Naive thymus-derived CD4-positive, alpha-beta T cell (primary cell): ENCODE results near the gene MRPL43. TPM values are rescaled to one million over a fixed set of nuclear protein-coding genes. Genes with fewer than 3 reads are reported as not detected.

Source experiments
- ATAC-seq: fragments of 150-1000 bp; cut with Tn5 transposase; 2 replicates; pipeline ENCODE4 v1.10.0; 2021; ENCODE audit warnings: mild to moderate bottlenecking, moderate library complexity
- CTCF ChIA-PET: fragments of 350-600 bp; sonication (Branson Sonifier 250); formaldehyde crosslinking; loops from one replicate; lab custom pipeline; 2021; ENCODE audit warnings: antibody characterized with exemption; lab: Charles Lee
- POLR2A ChIA-PET: fragments of 350-600 bp; sonication (Branson Sonifier 250); formaldehyde crosslinking; loops from one replicate; lab custom pipeline; 2021; ENCODE audit warnings: antibody characterized with exemption, inconsistent platforms; lab: Charles Lee
- DNase-seq, 9 donors: peaks; one replicate each; pipeline versions ENCODE4 v3.0.0 to v3.0.0-alpha.2; 2020 to 2022; ENCODE audit warnings: mixed read lengths in 1 of 9
- H3K27ac ChIP-seq: one replicate; pipeline ENCODE4 v1.7.0; 2013; ENCODE audit warnings: mild to moderate bottlenecking, low read depth, low read length, moderate library complexity
- H3K27me3 ChIP-seq, 2 donors: one replicate each; pipeline ENCODE4 v1.7.0; 2013; ENCODE audit warnings: low read length in 2 of 2, mild to moderate bottlenecking in 2 of 2, moderate library complexity in 2 of 2; ENCODE audit not compliant: control insufficient read depth in 2 of 2, insufficient read depth in 2 of 2
- H3K36me3 ChIP-seq, 3 experiments: 1 replicate in 2 of 3; 2 replicates in 1 of 3; pipeline ENCODE4 v1.7.0; 2013; ENCODE audit warnings: low read length in 3 of 3, mild to moderate bottlenecking in 3 of 3, moderate library complexity in 1 of 3; ENCODE audit not compliant: insufficient read depth in 3 of 3, control insufficient read depth in 2 of 3
- H3K4me1 ChIP-seq, 2 donors: one replicate each; pipeline ENCODE4 v1.7.0; 2013; ENCODE audit warnings: low read length in 2 of 2, mild to moderate bottlenecking in 2 of 2, moderate library complexity in 1 of 2; ENCODE audit not compliant: control insufficient read depth in 2 of 2, insufficient read depth in 2 of 2
- H3K4me3 ChIP-seq: 2 replicates; pipeline ENCODE4 v1.7.0; 2013; ENCODE audit warnings: mild to moderate bottlenecking, low read length
- H3K9me3 ChIP-seq, 3 experiments: 1 replicate in 2 of 3; 2 replicates in 1 of 3; pipeline ENCODE4 v1.7.0; 2013; ENCODE audit warnings: low read length in 3 of 3; ENCODE audit not compliant: control insufficient read depth in 2 of 3
- H3K27ac Mint-ChIP-seq, 9 donors: one replicate each; pipeline ENCODE4 v1.8.0; 2020 to 2022; ENCODE audit warnings: mixed read lengths in 9 of 9, mild to moderate bottlenecking in 8 of 9, moderate library complexity in 5 of 9, inconsistent platforms in 2 of 9
- H3K27me3 Mint-ChIP-seq, 5 donors: one replicate each; pipeline ENCODE4 v1.8.0; 2021 to 2022; ENCODE audit warnings: mixed read lengths in 5 of 5, mild to moderate bottlenecking in 1 of 5
- H3K36me3 Mint-ChIP-seq, 5 donors: one replicate each; pipeline ENCODE4 v1.8.0; 2020 to 2022; ENCODE audit warnings: mixed read lengths in 5 of 5, mild to moderate bottlenecking in 3 of 5, inconsistent platforms in 1 of 5
- H3K4me1 Mint-ChIP-seq, 7 donors: one replicate each; pipeline ENCODE4 v1.8.0; 2020 to 2022; ENCODE audit warnings: mixed read lengths in 7 of 7, mild to moderate bottlenecking in 3 of 7, inconsistent platforms in 1 of 7
- H3K4me3 Mint-ChIP-seq, 10 donors: one replicate each; pipeline ENCODE4 v1.8.0; 2020 to 2022; ENCODE audit warnings: mild to moderate bottlenecking in 10 of 10, mixed read lengths in 10 of 10, moderate library complexity in 6 of 10, inconsistent platforms in 2 of 10
- H3K9me3 Mint-ChIP-seq, 11 donors: one replicate each; pipeline ENCODE4 v1.8.0; 2020 to 2022; ENCODE audit warnings: mixed read lengths in 11 of 11, mild to moderate bottlenecking in 4 of 11, inconsistent platforms in 1 of 11, moderate library complexity in 1 of 11
- intact Hi-C, 2 donors: fragments of 100-400 bp; cut with micrococcal nuclease; formaldehyde crosslinking; loops; one replicate each; pipeline ENCODE4 v1.15.1; 2023
- polyA plus RNA-seq, 2 donors: library from polyadenylated mRNA; unstranded; fragments of 300-500 nt; fragmentation: Illumina TruSeq; gene quantifications; one replicate each; pipeline ENCODE4 v1.2.3, GENCODE V29; 2021
- total RNA-seq, 6 experiments: library from RNA in 5 of 6; stranded (reverse) in 5 of 6; gene quantifications; 1 replicate in 5 of 6; 2 replicates in 1 of 6; pipeline ENCODE4 v1.2.3 and lab custom pipeline; 2021 to 2026

The MRPL43 gene
- total and polyA plus RNA-seq, 7 experiments from 2014 or later: 35.8 to 149 (median 68.3) TPM

DNA sequence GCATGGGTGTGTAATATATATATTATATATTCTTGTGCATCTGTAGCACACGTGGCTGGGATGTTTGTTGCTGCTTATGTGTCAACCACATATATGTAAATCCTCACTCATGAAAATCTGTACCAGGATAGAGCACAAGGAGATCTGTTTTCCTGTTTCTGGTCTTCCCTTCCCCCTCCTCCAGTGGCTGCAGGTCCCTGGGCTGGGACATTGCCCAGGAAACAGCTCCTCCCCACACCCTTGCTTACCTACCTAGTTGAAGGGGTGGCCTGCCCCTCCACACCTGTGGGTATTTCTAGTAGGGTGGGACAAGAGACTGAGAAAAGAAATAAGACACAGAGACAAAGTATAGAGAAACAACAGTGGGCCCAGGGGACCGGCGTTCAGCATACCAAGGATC lies 46.0 kb upstream of the MRPL43 start:
- ChIA-PET POLR2A (interaction anchor here (0.5 to 3.2 kb wide), 4 partner anchors 9 to 46 kb away, joined by 3 to 40 read pairs (median 3); partner anchors contain the start of genes MRPL43 and TWNK), CTCF (interaction anchor here (2.7 kb wide), 2 partner anchors 14 to 32 kb away, joined by 8 to 12 read pairs; no protein-coding TSS in a partner anchor)
- H3K9me3 ChIP-seq: no peaks in the 10 kb centered on the region
- no peak overlapping the region for H3K27ac ChIP-seq
- intact Hi-C loops: loop anchor here (5.0 to 10.0 kb wide), 5 partner anchors 89 to 1022 kb away; partner anchors contain the start of genes ARMH3 (in 1 of the 2), BTRC (in 1 of the 2) and SLF2 (in 1 of the 2)
- peaks cover 0 to 42% (median 28%) of the 10 kb centered on the region in 3 experiments for H3K36me3 ChIP-seq
- H3K4me3 Mint-ChIP-seq: peak overlapping the region in 7 of 10 donors; percentile 25 to 99 (median 85)
- ATAC-seq (no peak), DNase-seq (no peak)
- H3K4me3 ChIP-seq: no peak overlapping the region
- no peaks in the 10 kb centered on the region for H3K9me3 Mint-ChIP-seq
- peak overlapping the region in 4 of 9 donors; percentile 19 to 97 (median 78) for H3K27ac Mint-ChIP-seq
- peaks cover 6 to 21% (median 16%) of the 10 kb centered on the region in 7 donors for H3K4me1 Mint-ChIP-seq
- H3K27me3 Mint-ChIP-seq: peaks cover 0 to 14% (median 0%) of the 10 kb centered on the region in 5 donors
- H3K27me3 ChIP-seq: no peaks in the 10 kb centered on the region
- peaks cover 6 to 21% (median 10%) of the 10 kb centered on the region in 5 donors for H3K36me3 Mint-ChIP-seq
- H3K4me1 ChIP-seq: peaks cover 12 to 14% of the 10 kb centered on the region in 2 donors

DNA sequence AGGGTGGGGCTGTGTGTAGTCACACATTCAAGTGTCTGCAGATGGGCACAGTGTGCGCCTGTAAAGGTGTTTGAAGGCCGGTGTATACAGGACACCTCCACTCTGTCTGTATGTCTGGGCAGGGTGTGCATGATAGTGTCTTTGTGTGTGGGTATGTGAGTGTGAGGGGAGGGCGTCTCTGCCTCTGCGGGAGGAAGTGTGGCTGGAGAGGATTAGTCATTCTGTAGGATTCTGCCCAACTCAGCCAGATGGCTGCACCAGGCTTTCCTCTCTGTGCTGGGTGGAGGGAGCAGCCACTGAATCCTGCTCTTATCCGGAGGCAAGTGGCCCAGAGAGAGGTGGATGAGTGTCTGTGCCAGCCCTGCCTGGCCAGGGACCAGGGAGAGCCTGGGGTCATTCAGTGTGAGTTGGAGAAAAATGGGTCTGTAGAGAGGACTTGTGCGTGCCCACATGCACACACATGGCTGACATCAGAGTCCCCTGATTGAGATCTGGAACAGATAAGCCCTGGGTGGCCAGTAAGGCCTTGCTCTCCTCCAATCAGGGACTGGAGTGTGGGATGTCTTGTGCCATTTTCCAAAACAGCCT lies 45.4 kb upstream of the MRPL43 start:
- intact Hi-C loops: loop anchor here (1.0 to 10.0 kb wide), 8 partner anchors 9 to 1022 kb away; partner anchors contain the start of genes ARMH3 (in 1 of the 2), BTRC (in 1 of the 2), LZTS2 (in 1 of the 2) and SLF2 (in 1 of the 2)
- Mint-ChIP-seq H3K27ac (peak overlapping the region; percentile 75 to 97 (median 93)), H3K27me3 (peaks cover 0 to 18% (median 0%) of the 10 kb centered on the region in 5 donors), H3K9me3 (no peaks in the 10 kb centered on the region), H3K36me3 (peaks cover under 1 to 16% (median 7%) of the 10 kb centered on the region in 5 donors), H3K4me1 (peaks cover 6 to 21% (median 16%) of the 10 kb centered on the region in 7 donors), H3K4me3 (peak overlapping the region; percentile 85 to 99 (median 94))
- POLR2A ChIA-PET: interaction anchor here (0.6 to 3.2 kb wide), 8 partner anchors 10 to 45 kb away, joined by 3 to 40 read pairs (median 3); partner anchors contain the start of genes LZTS2, MRPL43 and TWNK
- no peaks in the 10 kb centered on the region for H3K27me3 ChIP-seq
- peaks cover 0 to 37% (median 23%) of the 10 kb centered on the region in 3 experiments for H3K36me3 ChIP-seq
- peak overlapping the region; percentile 99 for H3K4me3 ChIP-seq
- CTCF ChIA-PET: interaction anchor here (1.1 to 3.2 kb wide), 5 partner anchors 10 to 90 kb away, joined by 4 to 30 read pairs (median 11); no protein-coding TSS in a partner anchor
- ATAC-seq (peak; percentile 28), DNase-seq (peak in 2 of 9 donors; percentile 53 to 73)
- peak overlapping the region; percentile 98 for H3K27ac ChIP-seq
- H3K9me3 ChIP-seq: no peaks in the 10 kb centered on the region
- peaks cover 12 to 14% of the 10 kb centered on the region in 2 donors for H3K4me1 ChIP-seq

DNA sequence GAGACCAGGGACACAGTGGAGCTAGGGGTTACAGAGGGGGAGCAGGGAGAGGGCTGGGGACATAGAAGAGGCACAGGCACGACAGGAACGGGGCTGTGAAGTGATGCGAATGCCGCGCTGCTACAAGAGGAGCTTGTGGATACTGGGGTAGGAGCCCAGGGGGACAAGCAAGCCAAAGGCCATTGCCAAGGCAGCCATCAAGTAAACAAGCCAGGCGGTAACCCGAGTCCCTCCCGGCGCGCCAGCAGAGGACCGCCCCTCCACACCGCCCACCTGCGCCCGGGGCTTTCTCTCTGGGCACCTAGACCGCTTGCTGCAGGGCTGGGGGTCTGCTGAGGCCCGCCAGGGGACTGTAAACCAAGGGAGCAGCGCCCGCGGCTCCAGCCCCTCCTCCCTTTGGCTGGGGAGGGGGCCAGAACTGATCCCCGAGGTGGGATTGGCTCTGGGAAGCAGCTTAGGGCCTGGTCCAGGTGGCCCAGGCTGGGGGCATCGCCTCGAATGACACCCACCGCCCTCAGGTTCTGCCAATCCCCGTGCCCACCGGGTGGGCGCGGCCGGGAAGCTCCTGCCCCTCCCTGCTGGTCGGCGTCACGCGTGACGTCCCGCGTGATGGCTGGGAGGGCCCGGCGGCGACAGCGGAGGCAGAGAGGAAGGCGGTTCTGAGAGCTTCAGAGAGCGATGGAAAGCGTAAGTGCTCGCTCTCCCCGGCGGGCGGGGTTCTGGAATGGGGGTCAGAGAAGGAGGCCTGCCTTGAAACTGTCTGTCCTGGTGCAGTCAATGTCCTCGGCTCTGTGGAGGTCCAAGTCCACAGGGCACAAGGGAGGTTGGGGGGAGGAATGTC lies 44.7 kb upstream of the MRPL43 start:
- Mint-ChIP-seq H3K27me3 (peaks cover 0 to 21% (median 0%) of the 10 kb centered on the region in 5 donors), H3K27ac (peak overlapping the region; percentile 75 to 97 (median 93)), H3K9me3 (no peaks in the 10 kb centered on the region), H3K4me3 (peak overlapping the region; percentile 85 to 99 (median 94)), H3K4me1 (peaks cover 6 to 21% (median 16%) of the 10 kb centered on the region in 7 donors), H3K36me3 (peaks cover 0 to 9% (median 3%) of the 10 kb centered on the region in 5 donors)
- Histone ChIP-seq H3K36me3 (peaks cover 0 to 30% (median 17%) of the 10 kb centered on the region in 3 experiments), H3K4me3 (peak overlapping the region; percentile 99), H3K27ac (peak overlapping the region; percentile 98), H3K9me3 (no peaks in the 10 kb centered on the region), H3K27me3 (no peaks in the 10 kb centered on the region), H3K4me1 (peaks cover 12 to 14% of the 10 kb centered on the region in 2 donors)
- POLR2A ChIA-PET: interaction anchor here (0.6 to 3.2 kb wide), 12 partner anchors 11 to 46 kb away, joined by 3 to 40 read pairs (median 4); partner anchors contain the start of genes LZTS2, MRPL43 and TWNK
- CTCF ChIA-PET: interaction anchor here (1.1 to 3.2 kb wide), 6 partner anchors 11 to 91 kb away, joined by 4 to 30 read pairs (median 10); no protein-coding TSS in a partner anchor
- ATAC-seq (peak; percentile 76), DNase-seq (peak; percentile 62 to 90 (median 78))
- intact Hi-C loops: loop anchor here (1.0 to 10.0 kb wide), 12 partner anchors 9 to 1023 kb away; partner anchors contain the start of genes SLF2 (in 2 of the 2), ARMH3 (in 1 of the 2), BTRC (in 1 of the 2) and LZTS2 (in 1 of the 2)

DNA sequence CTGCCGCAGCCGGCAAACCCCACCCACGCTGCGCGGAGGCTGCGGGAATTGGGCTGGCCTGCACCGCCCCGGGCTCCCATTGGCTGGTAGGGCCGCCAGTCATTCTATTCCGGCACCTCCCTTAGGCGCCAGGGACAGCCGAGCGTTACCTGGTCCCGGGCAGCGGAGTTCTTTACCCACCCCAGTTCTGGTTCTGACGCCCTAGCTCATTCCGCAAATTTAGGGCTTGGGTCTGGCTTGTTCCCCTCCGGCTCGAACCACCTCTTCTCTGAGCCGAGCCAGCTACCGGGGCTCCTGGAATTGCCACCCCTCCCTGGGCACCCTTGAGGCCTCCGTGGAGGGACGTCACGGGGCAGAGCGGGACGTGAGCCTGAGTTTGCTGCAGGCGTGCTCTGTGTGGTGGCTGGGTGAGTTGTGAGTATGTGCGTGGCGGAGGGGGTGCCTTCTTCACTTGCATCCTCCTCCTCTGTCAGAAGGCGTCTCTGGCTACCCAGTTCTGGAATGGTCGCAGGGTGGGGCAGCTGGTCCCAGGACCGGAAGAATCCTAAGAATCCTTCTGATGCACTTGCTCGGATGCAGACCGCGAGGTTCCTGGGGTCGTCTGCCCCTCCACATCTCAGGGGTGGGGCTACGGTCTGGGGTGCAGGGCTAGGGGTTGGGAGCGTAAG lies 44.0 kb upstream of the MRPL43 start, which contains the start of the genes PDZD7 and SFXN3:
TSS of gene PDZD7 (minus strand) at position 2 of the 668 bp plus-strand sequence. CDS start 910 bp downstream, outside the sequence.
TSS of gene SFXN3 (plus strand) at position 107 of the 668 bp plus-strand sequence. CDS start 3,461 bp downstream, outside the sequence.
- no peaks in the 10 kb centered on the region for H3K9me3 ChIP-seq
- peak; percentile 88 for ATAC-seq
- peaks cover 0 to 9% (median 3%) of the 10 kb centered on the region in 5 donors for H3K36me3 Mint-ChIP-seq
- ChIA-PET POLR2A (interaction anchor here (0.7 to 3.2 kb wide), 12 partner anchors 11 to 118 kb away, joined by 3 to 40 read pairs (median 4); partner anchors contain the start of genes LZTS2, MRPL43, SLF2 and TWNK), CTCF (interaction anchor here (0.8 to 3.2 kb wide), 9 partner anchors 9 to 91 kb away, joined by 4 to 30 read pairs (median 6); no protein-coding TSS in a partner anchor)
- H3K4me1 ChIP-seq: peaks cover 12 to 14% of the 10 kb centered on the region in 2 donors
- peak within 1 kb of the TSS; percentile 85 to 99 (median 94) for H3K4me3 Mint-ChIP-seq
- peak within 1 kb of the TSS; percentile 99 for H3K4me3 ChIP-seq
- peaks cover 0 to 22% (median 9%) of the 10 kb centered on the region in 3 experiments for H3K36me3 ChIP-seq
- H3K27ac ChIP-seq: peak within 1 kb of the TSS; percentile 98
- no peaks in the 10 kb centered on the region for H3K9me3 Mint-ChIP-seq
- peaks cover 0 to 21% (median 0%) of the 10 kb centered on the region in 5 donors for H3K27me3 Mint-ChIP-seq
- H3K27me3 ChIP-seq: no peaks in the 10 kb centered on the region
- intact Hi-C loops: loop anchor here (1.0 to 10.0 kb wide), 9 partner anchors 12 to 1024 kb away; partner anchors contain the start of genes SLF2 (in 2 of the 2), ARMH3 (in 1 of the 2) and BTRC (in 1 of the 2)
- DNase-seq: peak; percentile 93 to 98 (median 97)
- H3K27ac Mint-ChIP-seq: peak within 1 kb of the TSS; percentile 75 to 97 (median 93)
- H3K4me1 Mint-ChIP-seq: peaks cover 6 to 21% (median 16%) of the 10 kb centered on the region in 7 donors

DNA sequence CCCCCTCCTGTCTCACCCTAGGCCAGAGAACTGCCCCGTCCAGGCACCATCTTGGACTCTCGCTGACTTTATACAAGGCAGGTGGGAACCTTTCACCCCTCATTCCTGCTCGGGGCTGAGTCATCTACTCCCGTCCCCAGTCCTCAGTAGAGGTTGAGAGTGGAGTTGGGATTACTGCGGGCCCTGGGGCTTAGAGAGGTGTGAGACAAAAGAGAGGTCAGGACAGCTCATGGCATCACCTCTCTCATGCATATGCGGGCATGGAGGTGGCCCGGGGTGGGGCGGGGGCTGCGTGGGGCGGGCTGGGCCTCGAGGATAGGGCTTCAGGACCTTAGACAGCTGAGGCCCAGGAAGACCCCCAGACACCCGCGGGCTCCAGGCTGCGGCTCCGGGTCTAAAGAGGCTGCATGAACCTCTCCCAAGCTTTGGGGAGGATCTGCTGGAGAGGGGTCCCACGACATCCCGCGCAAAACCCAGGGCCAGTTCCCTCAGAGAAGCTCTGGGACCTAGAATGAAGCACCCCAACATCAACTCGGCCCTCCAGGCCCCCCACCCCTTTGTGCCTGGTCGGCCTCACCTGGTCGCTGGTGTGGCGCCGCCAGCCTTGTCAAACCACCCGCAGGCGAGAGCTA lies 43.3 kb upstream of the MRPL43 start:
- Mint-ChIP-seq H3K4me3 (peak overlapping the region; percentile 85 to 99 (median 94)), H3K36me3 (peaks cover 0 to 2% (median 0%) of the 10 kb centered on the region in 5 donors), H3K27ac (peak overlapping the region; percentile 75 to 97 (median 93)), H3K27me3 (peaks cover 0 to 21% (median 0%) of the 10 kb centered on the region in 5 donors), H3K4me1 (peaks cover 6 to 21% (median 16%) of the 10 kb centered on the region in 7 donors), H3K9me3 (no peaks in the 10 kb centered on the region)
- CTCF ChIA-PET: interaction anchor here (0.8 to 3.2 kb wide), 8 partner anchors 10 to 35 kb away, joined by 4 to 30 read pairs (median 7); no protein-coding TSS in a partner anchor
- H3K36me3 ChIP-seq: peaks cover 0 to 16% (median 6%) of the 10 kb centered on the region in 3 experiments
- H3K4me1 ChIP-seq: peaks cover 12 to 14% of the 10 kb centered on the region in 2 donors
- ATAC-seq: no peak
- DNase-seq: no peak
- H3K9me3 ChIP-seq: no peaks in the 10 kb centered on the region
- peak overlapping the region; percentile 99 for H3K4me3 ChIP-seq
- peak overlapping the region; percentile 98 for H3K27ac ChIP-seq
- H3K27me3 ChIP-seq: no peaks in the 10 kb centered on the region
- POLR2A ChIA-PET: interaction anchor here (0.7 to 3.2 kb wide), 8 partner anchors 12 to 117 kb away, joined by 3 to 40 read pairs (median 5); partner anchors contain the start of genes LZTS2, MRPL43, SLF2 and TWNK
- intact Hi-C loops: loop anchor here (1.0 to 10.0 kb wide), 9 partner anchors 11 to 1024 kb away; partner anchors contain the start of genes SLF2 (in 2 of the 2), ARMH3 (in 1 of the 2) and BTRC (in 1 of the 2)
